SK-N-SH (cell line): ENCODE measurements around the gene FIZ1. TPM values are rescaled to one million over a fixed set of nuclear protein-coding genes. Genes with fewer than 3 reads are reported as not detected.

ENCODE experiments used
- CTCF ChIA-PET: fragments of 300-600, 350-600 bp; formaldehyde crosslinking; extraction: SDS; loops from one replicate; lab custom pipeline; 2021; lab: Yijun Ruan, JAX
- POLR2A ChIA-PET: fragments of 350-600 bp; sonication (Branson Sonifier 250); formaldehyde crosslinking; extraction: SDS; loops from one replicate; lab custom pipeline; 2020; ENCODE audit warnings: antibody characterized with exemption, inconsistent platforms; lab: Yijun Ruan, JAX
- DNase-seq: peaks from one replicate; pipeline ENCODE4 v3.0.0; 2012
- H2AFZ ChIP-seq: fragments of 200-600 bp; sonication (generic); 2 replicates; pipeline ENCODE4 v1.8.1; 2016; ENCODE audit warnings: antibody characterized with exemption, mild to moderate bottlenecking, low read depth
- H3F3A ChIP-seq: fragments of 200-600 bp; sonication (generic); replicated peaks from 2 replicates; pipeline ENCODE3; 2016; ENCODE audit warnings: antibody characterized with exemption, mild to moderate bottlenecking; ENCODE audit not compliant: insufficient read depth
- H3K27ac ChIP-seq, 2 experiments: fragments of 200-500 bp in 1 of 2; fragments of 200-600 bp in 1 of 2; sonication (Bioruptor generic) in 1 of 2; sonication (generic), shearing (Covaris generic) in 1 of 2; 2 replicates each; pipeline versions ENCODE4 v1.5.1 to v1.6.1; 2014 to 2016; ENCODE audit warnings: low read depth in 2 of 2, inconsistent platforms in 1 of 2, low read length in 1 of 2, mild to moderate bottlenecking in 1 of 2, mixed read lengths in 1 of 2
- H3K27me3 ChIP-seq: fragments of 200-600 bp; sonication (generic), shearing (Covaris generic); 2 replicates; pipeline ENCODE4 v1.6.1; 2016; ENCODE audit warnings: mixed run types; ENCODE audit not compliant: insufficient read depth
- H3K36me3 ChIP-seq, 2 experiments: fragments of 200-500 bp in 1 of 2; fragments of 200-600 bp in 1 of 2; sonication (Bioruptor generic) in 1 of 2; sonication (generic) in 1 of 2; replicated peaks in 1 of 2; 2 replicates each; pipeline versions ENCODE3 to v1.5.1; 2014 to 2016; ENCODE audit warnings: low read length in 1 of 2, mild to moderate bottlenecking in 1 of 2; ENCODE audit not compliant: insufficient read depth in 2 of 2, control insufficient read depth in 1 of 2
- H3K4me1 ChIP-seq, 2 experiments: fragments of 200-500 bp in 1 of 2; fragments of 200-600 bp in 1 of 2; sonication (Bioruptor generic) in 1 of 2; sonication (generic), shearing (Covaris generic) in 1 of 2; 2 replicates each; pipeline versions ENCODE4 v1.5.1 to v1.6.1; 2014 to 2016; ENCODE audit warnings: low read depth in 1 of 2, low read length in 1 of 2, mixed run types in 1 of 2; ENCODE audit not compliant: insufficient read depth in 2 of 2, control insufficient read depth in 1 of 2
- H3K4me2 ChIP-seq: fragments of 200-600 bp; sonication (generic), shearing (Covaris generic); 2 replicates; pipeline ENCODE4 v1.6.1; 2017; ENCODE audit warnings: mixed run types
- H3K4me3 ChIP-seq, 2 experiments: fragments of 200-500 bp in 1 of 2; fragments of 200-600 bp in 1 of 2; sonication (Bioruptor generic) in 1 of 2; sonication (generic), shearing (Covaris generic) in 1 of 2; 2 replicates each; pipeline versions ENCODE4 v1.5.1 to v1.8.1; 2014 to 2016; ENCODE audit warnings: low read depth in 2 of 2, inconsistent platforms in 1 of 2, low read length in 1 of 2, mild to moderate bottlenecking in 1 of 2, mixed read lengths in 1 of 2, moderate library complexity in 1 of 2
- H3K79me2 ChIP-seq: fragments of 200-600 bp; sonication (generic); 2 replicates; pipeline ENCODE4 v1.8.1; 2017; ENCODE audit warnings: mild to moderate bottlenecking; ENCODE audit not compliant: insufficient read depth
- H3K9ac ChIP-seq: fragments of 200-600 bp; sonication (generic); 2 replicates; pipeline ENCODE4 v1.6.1; 2017; ENCODE audit warnings: mixed run types
- H3K9me2 ChIP-seq: fragments of 200-600 bp; sonication (generic); 2 replicates; pipeline ENCODE4 v1.6.1; 2017; ENCODE audit warnings: mixed run types
- H3K9me3 ChIP-seq: fragments of 200-600 bp; sonication (generic); 2 replicates; pipeline ENCODE4 v1.6.1; 2017; ENCODE audit warnings: mixed run types, mild to moderate bottlenecking, moderate library complexity
- H4K20me1 ChIP-seq: fragments of 200-600 bp; sonication (generic); 2 replicates; pipeline ENCODE4 v1.6.1; 2017; ENCODE audit warnings: mild to moderate bottlenecking, mixed run types; ENCODE audit not compliant: insufficient read depth
- ELF1 ChIP-seq: IDR thresholded peaks from 2 replicates; pipeline ENCODE4 v1.4.0; 2012
- EP300 ChIP-seq, 2 experiments: IDR thresholded peaks; 2 replicates each; pipeline versions ENCODE4 v1.4.0 to v1.6.1; 2012; ENCODE audit warnings: borderline replicate concordance in 1 of 2, low read depth in 1 of 2, low read length in 1 of 2
- FOSL2 ChIP-seq: IDR thresholded peaks from 2 replicates; pipeline ENCODE4 v1.4.0; 2012; ENCODE audit warnings: low read depth, mild to moderate bottlenecking, moderate library complexity, borderline replicate concordance
- FOXM1 ChIP-seq: IDR thresholded peaks from 2 replicates; pipeline ENCODE4 v1.4.0; 2012; ENCODE audit warnings: low read depth, mild to moderate bottlenecking
- GABPA ChIP-seq: IDR thresholded peaks from 2 replicates; pipeline ENCODE4 v1.4.0; 2012; ENCODE audit warnings: low read depth, mild to moderate bottlenecking
- GATA2 ChIP-seq: sonication (generic); formaldehyde crosslinking; IDR thresholded peaks from 2 replicates; pipeline ENCODE4 v1.5.0; 2020; ENCODE audit warnings: mild to moderate bottlenecking, missing genetic modification reagents
- IRF3 ChIP-seq: fragments of 150-350 bp; IDR thresholded peaks from 2 replicates; pipeline ENCODE4 v1.6.1; 2016; ENCODE audit warnings: mild to moderate bottlenecking, low read depth, low read length
- JUND ChIP-seq: IDR thresholded peaks from 2 replicates; pipeline ENCODE4 v1.4.0; 2012
- MAX ChIP-seq: IDR thresholded peaks from 2 replicates; pipeline ENCODE4 v1.4.0; 2012; ENCODE audit warnings: low read depth
- MEF2A ChIP-seq: IDR thresholded peaks from 2 replicates; pipeline ENCODE4 v1.4.0; 2012; ENCODE audit warnings: low read depth, borderline replicate concordance
- MXI1 ChIP-seq: IDR thresholded peaks from 2 replicates; pipeline ENCODE4 v1.6.1; 2012; ENCODE audit warnings: mild to moderate bottlenecking, low read depth, low read length, improper control_type of control experiment
- NFIC ChIP-seq: IDR thresholded peaks from 2 replicates; pipeline ENCODE4 v1.4.0; 2012; ENCODE audit warnings: borderline replicate concordance
- NRF1 ChIP-seq: IDR thresholded peaks from 2 replicates; pipeline ENCODE4 v1.6.1; 2012; ENCODE audit warnings: low read depth, mild to moderate bottlenecking, low read length
- PBX3 ChIP-seq: IDR thresholded peaks from 2 replicates; pipeline ENCODE4; 2012
- POLR2AphosphoS5 ChIP-seq: IDR thresholded peaks from 2 replicates; pipeline ENCODE4 v1.6.1; 2012; ENCODE audit warnings: low read depth, low read length
- RAD21 ChIP-seq: IDR thresholded peaks from 2 replicates; pipeline ENCODE4 v1.6.1; 2012; ENCODE audit warnings: mild to moderate bottlenecking, low read length
- RCOR1 ChIP-seq: fragments of 150-350 bp; IDR thresholded peaks from 2 replicates; pipeline ENCODE4 v1.6.1; 2017; ENCODE audit warnings: antibody characterized with exemption, low read length
- REST ChIP-seq: IDR thresholded peaks from 2 replicates; pipeline ENCODE4 v1.6.1; 2012; ENCODE audit warnings: mild to moderate bottlenecking, low read depth, low read length, moderate library complexity
- RFX5 ChIP-seq: IDR thresholded peaks from 2 replicates; pipeline ENCODE4 v1.6.1; 2012; ENCODE audit warnings: mild to moderate bottlenecking, improper control_type of control experiment, low read length
- SIN3A ChIP-seq: IDR thresholded peaks from 2 replicates; pipeline ENCODE4 v1.6.1; 2012; ENCODE audit warnings: low read depth, mild to moderate bottlenecking, low read length, moderate library complexity, borderline replicate concordance
- SMC3 ChIP-seq: IDR thresholded peaks from 2 replicates; pipeline ENCODE4 v1.6.1; 2012; ENCODE audit warnings: low read depth, low read length, improper control_type of control experiment
- TAF1 ChIP-seq: IDR thresholded peaks from 2 replicates; pipeline ENCODE4 v1.6.1; 2012; ENCODE audit warnings: low read depth, mild to moderate bottlenecking, low read length, moderate library complexity, borderline replicate concordance
- TCF12 ChIP-seq: IDR thresholded peaks from 2 replicates; pipeline ENCODE4 v1.4.0; 2012
- USF2 ChIP-seq: fragments of 150-350 bp; IDR thresholded peaks from 2 replicates; pipeline ENCODE4 v1.6.1; 2017; ENCODE audit warnings: antibody characterized with exemption, low read length, low read depth, borderline replicate concordance
- YY1 ChIP-seq: IDR thresholded peaks from 2 replicates; pipeline ENCODE4 v1.4.0; 2012; ENCODE audit warnings: low read depth, mild to moderate bottlenecking
- ZBTB33 ChIP-seq: IDR thresholded peaks from 2 replicates; pipeline ENCODE4 v1.4.0; 2012; ENCODE audit warnings: low read depth, borderline replicate concordance
- WGBS: methylation state at CpG from one replicate; pipeline ENCODE4 v1.1.6; 2017; ENCODE audit warnings: low lambda C conversion rate; 5-methylcytosine and 5-hydroxymethylcytosine counted together
- polyA plus RNA-seq, 3 experiments: library from polyadenylated mRNA; depleted of rRNA; stranded (reverse); fragments of >200 nt; gene quantifications; 2 replicates each; pipeline ENCODE4 v1.2.3, GENCODE V29; 2012

FIZ1 gene
- polyA plus RNA-seq, 1 of the 3 experiments (the other 2 are of a cell fraction) = 5.7 TPM

- H3K9ac ChIP-seq = peak within 1 kb of the TSS; percentile 96
- no peaks in the 10 kb centered on the region for H3K9me2 ChIP-seq
- peak; percentile 95 for DNase-seq
- WGBS = 3% methylated on average over 14 of the region's 24 CpGs
- H3K4me3 ChIP-seq = peak within 1 kb of the TSS; percentile 80 to 83
- H3K9me3 ChIP-seq = no peaks in the 10 kb centered on the region
- peaks cover 20% of the 10 kb centered on the region for H3K79me2 ChIP-seq
- peak within 1 kb of the TSS; percentile 100 for H2AFZ ChIP-seq
- CTCF ChIA-PET = interaction anchor here (0.9 to 2.2 kb wide), 4 partner anchors 13 to 113 kb away, joined by 3 to 14 read pairs (median 3); partner anchors contain the start of gene ZNF865
- H3F3A ChIP-seq = peaks cover 11% of the 10 kb centered on the region
- POLR2A ChIA-PET = interaction anchor here (0.6 to 1.1 kb wide), 4 partner anchors 19 to 62 kb away, joined by 3 to 8 read pairs (median 5); partner anchors contain the start of genes FIZ1 and ZNF524
- H4K20me1 ChIP-seq = no peaks in the 10 kb centered on the region
- peak within 1 kb of the TSS; percentile 73 to 92 for H3K27ac ChIP-seq
- no peaks in the 10 kb centered on the region for H3K27me3 ChIP-seq
- H3K4me1 ChIP-seq = peaks cover 3 to 14% of the 10 kb centered on the region in 2 experiments; a peak in 1 of 4 replicates
- peak within 1 kb of the TSS; percentile 99 for H3K4me2 ChIP-seq
- H3K36me3 ChIP-seq = peaks cover 0 to 10% of the 10 kb centered on the region in 2 experiments
- TF ChIP-seq JUND = no peak
- no peak for TF ChIP-seq ZBTB33
- peak; percentile 61; the same call in 1 of the 2 replicates for TF ChIP-seq MXI1
- TF ChIP-seq SMC3 = no peak
- peak; percentile 83 for TF ChIP-seq TAF1
- peak; percentile 84 for TF ChIP-seq MAX
- TF ChIP-seq GATA2 (CRISPR knock-in tag) = no peak
- TF ChIP-seq NRF1 = no peak
- no peak for TF ChIP-seq USF2
- TF ChIP-seq FOXM1 = no peak
- no peak for TF ChIP-seq RAD21
- peak; percentile 70; the same call in 1 of the 2 replicates for TF ChIP-seq YY1
- peak; percentile 79 for TF ChIP-seq REST
- TF ChIP-seq MEF2A = no peak
- no peak for TF ChIP-seq RFX5
- no peak for TF ChIP-seq IRF3
- 0 out of 2 replicates have a peak, but pooled peaks have one; percentile 10 for TF ChIP-seq NFIC
- TF ChIP-seq GABPA = peak; percentile 88
- TF ChIP-seq EP300 (IDR thresholded peaks at IDR 0.05; ENCODE audit: borderline replicate concordance in 1 of 2, low read depth in 1 of 2, low read length in 1 of 2) = peak in 1 of 2 experiments; percentile 46; a peak in 1 of 4 replicates
- peak; percentile 67 for TF ChIP-seq POLR2AphosphoS5
- TF ChIP-seq RCOR1 = 0 out of 2 replicates have a peak, but pooled peaks have one; percentile 45
- TF ChIP-seq TCF12 = no peak
- peak; percentile 76; the same call in 1 of the 2 replicates for TF ChIP-seq SIN3A
- peak; percentile 88 for TF ChIP-seq ELF1
- no peak; the same call in 1 of the 2 replicates for TF ChIP-seq PBX3
- TF ChIP-seq FOSL2 = no peak
Observed at GRCh38 chr19:55580628-55581144, 18.6 kb downstream of the FIZ1 start, which contains the start of gene ZNF579. TSS of gene ZNF579 (minus strand) at chr19:55580848. CDS start at chr19:55579639, 1,209 bp downstream.
